GM12872 (cell line): ENCODE measurements around the gene SERPINI1.

Experiments used
- CTCF ChIP-seq: IDR thresholded peaks from 3 replicates; pipeline ENCODE4 v1.5.1; 2011; ENCODE audit warnings: low read depth, mild to moderate bottlenecking, low read length, moderate library complexity; ENCODE audit not compliant: insufficient read depth

SERPINI1 gene

GRCh38 chr3:167728176-167728575, 7.3 kb upstream of the SERPINI1 start:
- TF ChIP-seq CTCF = no peak

GRCh38 chr3:167728632-167729323, 6.7 kb upstream of the SERPINI1 start:
- TF ChIP-seq CTCF = no peak

GRCh38 chr3:167729591-167729990, 5.9 kb upstream of the SERPINI1 start:
- TF ChIP-seq CTCF = no peak

GRCh38 chr3:167731393-167731792, 4.1 kb upstream of the SERPINI1 start:
- TF ChIP-seq CTCF = no peak

- TF ChIP-seq CTCF = no peak
Measured at GRCh38 chr3:167732313-167733065, 3.0 kb upstream of the SERPINI1 start.

GRCh38 chr3:167733961-167734497, 1.5 kb upstream of the SERPINI1 start:
- no peak for TF ChIP-seq CTCF

- no peak for TF ChIP-seq CTCF
Measured at GRCh38 chr3:167734498-167735232, 856 bp upstream of the SERPINI1 start, which contains the start of gene PDCD10. Gene PDCD10, minus strand, starts transcription at chr3:167734892. Its CDS starts 14,735 bp downstream, at chr3:167720157.
